A549 (cell line): ENCODE measurements around the gene RTL9.

ENCODE experiments used
- EHMT2 ChIP-seq: fragments of 200-600 bp; sonication (generic); IDR thresholded peaks from 2 replicates; pipeline ENCODE4 v1.6.1; 2016; ENCODE audit warnings: antibody characterized with exemption, low read depth, mild to moderate bottlenecking, moderate library complexity
- FOSL2 ChIP-seq, 2 experiments: fragments of 450-650 bp in 1 of 2; fragments of >200 bp in 1 of 2; sonication (Bioruptor Twin) in 1 of 2; formaldehyde crosslinking; IDR thresholded peaks; 2 replicates each; pipeline versions ENCODE4 v1.5.0 to v1.6.1; 2016 to 2020; ENCODE audit warnings: mild to moderate bottlenecking in 1 of 2, moderate library complexity in 1 of 2
- MAFK ChIP-seq: fragments of 450-650 bp; IDR thresholded peaks from 2 replicates; pipeline ENCODE4 v1.6.1; 2014; ENCODE audit not compliant: partially characterized antibody
- NFE2L2 ChIP-seq: fragments of 150-350 bp; conservative IDR thresholded peaks from 2 replicates; pipeline ENCODE4 v1.6.1; 2014; ENCODE audit warnings: low read length
- RARB ChIP-seq: fragments of 250-450 bp; sonication (Bioruptor Pico); IDR thresholded peaks from 2 replicates; pipeline ENCODE4 v1.8.0; 2021; ENCODE audit warnings: mild to moderate bottlenecking, moderate library complexity
- RFX5 ChIP-seq: fragments of 450-650 bp; IDR thresholded peaks from 2 replicates; pipeline ENCODE4 v1.7.1; 2014; ENCODE audit warnings: antibody characterized with exemption, mild to moderate bottlenecking, moderate library complexity
- RNF2 ChIP-seq: fragments of 200-600 bp; sonication (generic); IDR thresholded peaks from 2 replicates; pipeline ENCODE4 v1.6.1; 2016; ENCODE audit warnings: low read depth, mild to moderate bottlenecking, antibody characterized with exemption, moderate library complexity, borderline replicate concordance
- TF ChIP-seq, protein P1 (sequence below): fragments of 450-650 bp; IDR thresholded peaks from 2 replicates; pipeline ENCODE4 v1.6.1; 2014; ENCODE audit warnings: antibody characterized with exemption
- TF ChIP-seq, protein P2 (sequence below): fragments of >200 bp; sonication (Bioruptor Twin); formaldehyde crosslinking; IDR thresholded peaks from 3 replicates; pipeline ENCODE4 v1.5.1; 2016
- TF ChIP-seq, protein P3 (sequence below): fragments of 200-600 bp; sonication (generic); IDR thresholded peaks from 2 replicates; pipeline ENCODE4 v1.6.1; 2016; ENCODE audit warnings: antibody characterized with exemption, mild to moderate bottlenecking, moderate library complexity
- TF ChIP-seq, protein P4 (sequence below): IDR thresholded peaks from 2 replicates; pipeline ENCODE4 v1.6.1; 2012

DNA sequence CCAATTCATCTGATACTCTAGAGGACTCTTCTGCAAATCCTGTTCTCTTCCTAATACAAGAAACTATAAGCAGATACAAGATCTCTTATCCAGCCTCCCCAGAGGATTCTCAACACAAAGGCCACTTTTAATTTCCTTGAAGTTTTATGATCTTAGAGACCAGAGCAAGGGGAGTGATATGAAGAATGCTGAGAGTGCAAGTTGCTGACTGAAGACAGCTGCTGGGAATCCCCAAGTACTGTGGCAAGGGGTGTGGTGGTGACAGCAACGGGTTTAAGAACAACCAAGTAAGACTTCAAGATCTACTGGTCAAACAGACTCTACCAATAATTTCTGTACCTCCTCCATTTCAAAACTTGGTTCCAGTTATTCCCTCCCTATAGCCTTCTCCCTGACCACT is 47.8 kb upstream of the RTL9 start:
- TF ChIP-seq RNF2: no peak
- TF ChIP-seq NFE2L2: no peak
- TF ChIP-seq RFX5: no peak
- TF ChIP-seq, protein P1, sequence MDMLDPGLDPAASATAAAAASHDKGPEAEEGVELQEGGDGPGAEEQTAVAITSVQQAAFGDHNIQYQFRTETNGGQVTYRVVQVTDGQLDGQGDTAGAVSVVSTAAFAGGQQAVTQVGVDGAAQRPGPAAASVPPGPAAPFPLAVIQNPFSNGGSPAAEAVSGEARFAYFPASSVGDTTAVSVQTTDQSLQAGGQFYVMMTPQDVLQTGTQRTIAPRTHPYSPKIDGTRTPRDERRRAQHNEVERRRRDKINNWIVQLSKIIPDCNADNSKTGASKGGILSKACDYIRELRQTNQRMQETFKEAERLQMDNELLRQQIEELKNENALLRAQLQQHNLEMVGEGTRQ: no peak
- no peak for TF ChIP-seq RARB (CRISPR knock-in tag)
- no peak for TF ChIP-seq MAFK
- TF ChIP-seq, protein P2, sequence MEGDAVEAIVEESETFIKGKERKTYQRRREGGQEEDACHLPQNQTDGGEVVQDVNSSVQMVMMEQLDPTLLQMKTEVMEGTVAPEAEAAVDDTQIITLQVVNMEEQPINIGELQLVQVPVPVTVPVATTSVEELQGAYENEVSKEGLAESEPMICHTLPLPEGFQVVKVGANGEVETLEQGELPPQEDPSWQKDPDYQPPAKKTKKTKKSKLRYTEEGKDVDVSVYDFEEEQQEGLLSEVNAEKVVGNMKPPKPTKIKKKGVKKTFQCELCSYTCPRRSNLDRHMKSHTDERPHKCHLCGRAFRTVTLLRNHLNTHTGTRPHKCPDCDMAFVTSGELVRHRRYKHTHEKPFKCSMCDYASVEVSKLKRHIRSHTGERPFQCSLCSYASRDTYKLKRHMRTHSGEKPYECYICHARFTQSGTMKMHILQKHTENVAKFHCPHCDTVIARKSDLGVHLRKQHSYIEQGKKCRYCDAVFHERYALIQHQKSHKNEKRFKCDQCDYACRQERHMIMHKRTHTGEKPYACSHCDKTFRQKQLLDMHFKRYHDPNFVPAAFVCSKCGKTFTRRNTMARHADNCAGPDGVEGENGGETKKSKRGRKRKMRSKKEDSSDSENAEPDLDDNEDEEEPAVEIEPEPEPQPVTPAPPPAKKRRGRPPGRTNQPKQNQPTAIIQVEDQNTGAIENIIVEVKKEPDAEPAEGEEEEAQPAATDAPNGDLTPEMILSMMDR: no peak
- no peak for TF ChIP-seq FOSL2 (IDR thresholded peaks at IDR 0.05)
- no peak for TF ChIP-seq FOSL2 (CRISPR knock-in tag; IDR thresholded peaks at IDR 0.05)
- TF ChIP-seq EHMT2: no peak
- TF ChIP-seq, protein P3, sequence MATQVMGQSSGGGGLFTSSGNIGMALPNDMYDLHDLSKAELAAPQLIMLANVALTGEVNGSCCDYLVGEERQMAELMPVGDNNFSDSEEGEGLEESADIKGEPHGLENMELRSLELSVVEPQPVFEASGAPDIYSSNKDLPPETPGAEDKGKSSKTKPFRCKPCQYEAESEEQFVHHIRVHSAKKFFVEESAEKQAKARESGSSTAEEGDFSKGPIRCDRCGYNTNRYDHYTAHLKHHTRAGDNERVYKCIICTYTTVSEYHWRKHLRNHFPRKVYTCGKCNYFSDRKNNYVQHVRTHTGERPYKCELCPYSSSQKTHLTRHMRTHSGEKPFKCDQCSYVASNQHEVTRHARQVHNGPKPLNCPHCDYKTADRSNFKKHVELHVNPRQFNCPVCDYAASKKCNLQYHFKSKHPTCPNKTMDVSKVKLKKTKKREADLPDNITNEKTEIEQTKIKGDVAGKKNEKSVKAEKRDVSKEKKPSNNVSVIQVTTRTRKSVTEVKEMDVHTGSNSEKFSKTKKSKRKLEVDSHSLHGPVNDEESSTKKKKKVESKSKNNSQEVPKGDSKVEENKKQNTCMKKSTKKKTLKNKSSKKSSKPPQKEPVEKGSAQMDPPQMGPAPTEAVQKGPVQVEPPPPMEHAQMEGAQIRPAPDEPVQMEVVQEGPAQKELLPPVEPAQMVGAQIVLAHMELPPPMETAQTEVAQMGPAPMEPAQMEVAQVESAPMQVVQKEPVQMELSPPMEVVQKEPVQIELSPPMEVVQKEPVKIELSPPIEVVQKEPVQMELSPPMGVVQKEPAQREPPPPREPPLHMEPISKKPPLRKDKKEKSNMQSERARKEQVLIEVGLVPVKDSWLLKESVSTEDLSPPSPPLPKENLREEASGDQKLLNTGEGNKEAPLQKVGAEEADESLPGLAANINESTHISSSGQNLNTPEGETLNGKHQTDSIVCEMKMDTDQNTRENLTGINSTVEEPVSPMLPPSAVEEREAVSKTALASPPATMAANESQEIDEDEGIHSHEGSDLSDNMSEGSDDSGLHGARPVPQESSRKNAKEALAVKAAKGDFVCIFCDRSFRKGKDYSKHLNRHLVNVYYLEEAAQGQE: no peak
- TF ChIP-seq, protein P4, sequence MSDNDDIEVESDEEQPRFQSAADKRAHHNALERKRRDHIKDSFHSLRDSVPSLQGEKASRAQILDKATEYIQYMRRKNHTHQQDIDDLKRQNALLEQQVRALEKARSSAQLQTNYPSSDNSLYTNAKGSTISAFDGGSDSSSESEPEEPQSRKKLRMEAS: no peak
